Endodermal cell (in vitro differentiated cells): ENCODE measurements around the gene CNIH3. TPM values are rescaled to one million over a fixed set of nuclear protein-coding genes. Genes with fewer than 3 reads are reported as not detected.

ENCODE experiments used
- DNase-seq: peaks from one replicate; pipeline ENCODE4 v3.0.0-alpha.2; 2017
- H3K27ac ChIP-seq: 2 replicates; pipeline ENCODE4 v1.5.1; 2013; ENCODE audit warnings: mild to moderate bottlenecking, low read depth, low read length, moderate library complexity
- H3K27me3 ChIP-seq: 2 replicates; pipeline ENCODE4 v1.6.1; 2013; ENCODE audit warnings: mild to moderate bottlenecking, low read length, moderate library complexity; ENCODE audit not compliant: insufficient read depth, control insufficient read depth, poor library complexity, severe bottlenecking
- H3K36me3 ChIP-seq: 2 replicates; pipeline ENCODE4 v1.7.0; 2013; ENCODE audit warnings: mild to moderate bottlenecking, low read length, moderate library complexity; ENCODE audit not compliant: control insufficient read depth, insufficient read depth
- H3K4me1 ChIP-seq: one replicate; pipeline ENCODE4 v1.7.0; 2013; ENCODE audit warnings: low read length; ENCODE audit not compliant: control insufficient read depth, insufficient read depth
- H3K4me3 ChIP-seq: 2 replicates; pipeline ENCODE4 v1.5.1; 2013; ENCODE audit warnings: mild to moderate bottlenecking, low read length, moderate library complexity
- H3K9ac ChIP-seq: 2 replicates; pipeline ENCODE4 v1.6.1; 2013; ENCODE audit warnings: mild to moderate bottlenecking, low read length, moderate library complexity; ENCODE audit not compliant: poor library complexity, severe bottlenecking; ENCODE audit errors: extremely low read depth
- H3K9me3 ChIP-seq: 2 replicates; pipeline ENCODE4 v1.6.1; 2013; ENCODE audit warnings: mild to moderate bottlenecking, low read length, moderate library complexity; ENCODE audit not compliant: control insufficient read depth
- H3K27ac Mint-ChIP-seq: 2 replicates; pipeline ENCODE4 v1.8.0; 2020; ENCODE audit warnings: mixed read lengths
- H3K27me3 Mint-ChIP-seq: 2 replicates; pipeline ENCODE4 v1.8.0; 2021; ENCODE audit warnings: mild to moderate bottlenecking, mixed read lengths; ENCODE audit not compliant: insufficient read depth
- H3K36me3 Mint-ChIP-seq: 2 replicates; pipeline ENCODE4 v1.8.0; 2020; ENCODE audit warnings: low read depth, mixed read lengths
- H3K4me1 Mint-ChIP-seq: 2 replicates; pipeline ENCODE4 v1.8.0; 2020; ENCODE audit warnings: mixed read lengths
- H3K4me3 Mint-ChIP-seq: 2 replicates; pipeline ENCODE4 v1.8.0; 2020; ENCODE audit warnings: mild to moderate bottlenecking, moderate library complexity, mixed read lengths
- H3K9me3 Mint-ChIP-seq: 2 replicates; pipeline ENCODE4 v1.8.0; 2020; ENCODE audit warnings: mild to moderate bottlenecking, mixed read lengths
- CTCF ChIP-seq: fragments of 200-600 bp; sonication (generic); conservative IDR thresholded peaks from 2 replicates; pipeline ENCODE4 v1.5.0; 2021; ENCODE audit warnings: antibody characterized with exemption, mild to moderate bottlenecking
- WGBS, 2 experiments: methylation state at CpG; one replicate each; pipeline versions ENCODE4 v1.1.5 to v1.1.7; 2013; ENCODE audit warnings: missing lambda C conversion rate in 2 of 2, mixed read lengths in 1 of 2; ENCODE audit not compliant: insufficient coverage in 1 of 2, insufficient read length in 1 of 2; 5-methylcytosine and 5-hydroxymethylcytosine counted together
- total RNA-seq, 2 donors: library from RNA; stranded (reverse); fragmentation: NEBNext Ultra II Directional in 1 of 2; extraction: Animal tissue kit (Norgen Biotek cat#: 25700) in 1 of 2; gene quantifications; 2 replicates in 1 of 2; 3 replicates in 1 of 2; pipeline ENCODE4 v1.2.1, GENCODE V29; 2021

The CNIH3 gene
- total RNA-seq, 2 donors from 2014 or later, result 4.5 to 6.6 TPM

- Histone ChIP-seq H3K9ac (no peak overlapping the region), H3K9me3 (no peaks in the 10 kb centered on the region), H3K36me3 (no peaks in the 10 kb centered on the region), H3K4me3 (no peak overlapping the region), H3K27ac (no peak overlapping the region), H3K4me1 (no peaks in the 10 kb centered on the region), H3K27me3 (peaks cover 5% of the 10 kb centered on the region)
- no peak for DNase-seq
- no peak for TF ChIP-seq CTCF
- Mint-ChIP-seq H3K4me3 (no peak overlapping the region), H3K27ac (no peak overlapping the region), H3K4me1 (peaks cover 14% of the 10 kb centered on the region), H3K36me3 (peaks cover 3% of the 10 kb centered on the region), H3K27me3 (peaks cover 8% of the 10 kb centered on the region), H3K9me3 (peaks cover 2% of the 10 kb centered on the region)
- WGBS, 2 experiments, result 69 to 88% methylated on average over 2 of the region's 2 CpGs
These were observed 50.8 kb downstream of the CNIH3 start for GRCh38 chr1:224666913-224667312.

GRCh38 chr1:224668984-224669383 lies 52.9 kb downstream of the CNIH3 start:
- H3K4me1 ChIP-seq, result no peaks in the 10 kb centered on the region
- H3K27me3 ChIP-seq, result peaks cover 5% of the 10 kb centered on the region
- no peak overlapping the region for H3K27ac ChIP-seq
- Mint-ChIP-seq H3K36me3 (peaks cover 3% of the 10 kb centered on the region), H3K27me3 (peaks cover 8% of the 10 kb centered on the region), H3K4me3 (no peak overlapping the region), H3K4me1 (peaks cover 14% of the 10 kb centered on the region), H3K27ac (no peak overlapping the region), H3K9me3 (peaks cover 2% of the 10 kb centered on the region)
- no peak for DNase-seq
- no peaks in the 10 kb centered on the region for H3K9me3 ChIP-seq
- no peak overlapping the region for H3K9ac ChIP-seq
- no peaks in the 10 kb centered on the region for H3K36me3 ChIP-seq
- TF ChIP-seq CTCF, result no peak
- H3K4me3 ChIP-seq, result no peak overlapping the region
- 93 to 96% methylated on average over 3 of the region's 3 CpGs for WGBS, 2 experiments

GRCh38 chr1:224669403-224669802 lies 53.3 kb downstream of the CNIH3 start:
- Mint-ChIP-seq H3K36me3 (peaks cover 3% of the 10 kb centered on the region), H3K27me3 (peaks cover 8% of the 10 kb centered on the region), H3K4me1 (peaks cover 14% of the 10 kb centered on the region), H3K27ac (no peak overlapping the region), H3K4me3 (no peak overlapping the region), H3K9me3 (peaks cover 2% of the 10 kb centered on the region)
- no peak for TF ChIP-seq CTCF
- Histone ChIP-seq H3K36me3 (no peaks in the 10 kb centered on the region), H3K27ac (no peak overlapping the region), H3K4me3 (no peak overlapping the region), H3K4me1 (no peaks in the 10 kb centered on the region), H3K27me3 (peaks cover 5% of the 10 kb centered on the region), H3K9ac (no peak overlapping the region), H3K9me3 (no peaks in the 10 kb centered on the region)
- DNase-seq, result no peak
- WGBS, 2 experiments, result 91% methylated on average over 3 of the region's 3 CpGs; no CpG with 5 or more reads in 1 of the 2 experiments
